Lower leg skin (tissue), 3 donors: ENCODE results near the gene ABHD15.

Experiments used
- CTCF ChIP-seq, 3 donors: fragments of 450-650 bp; IDR thresholded peaks; one replicate each; pipeline ENCODE4 v1.5.1; 2016; ENCODE audit warnings: antibody characterized with exemption in 3 of 3, mild to moderate bottlenecking in 3 of 3, moderate library complexity in 2 of 3
- POLR2A ChIP-seq, 2 donors: fragments of 450-650 bp; IDR thresholded peaks; one replicate each; pipeline ENCODE4 v1.6.1; 2016 to 2017; ENCODE audit warnings: antibody characterized with exemption in 2 of 2, mild to moderate bottlenecking in 1 of 2, moderate library complexity in 1 of 2

DNA sequence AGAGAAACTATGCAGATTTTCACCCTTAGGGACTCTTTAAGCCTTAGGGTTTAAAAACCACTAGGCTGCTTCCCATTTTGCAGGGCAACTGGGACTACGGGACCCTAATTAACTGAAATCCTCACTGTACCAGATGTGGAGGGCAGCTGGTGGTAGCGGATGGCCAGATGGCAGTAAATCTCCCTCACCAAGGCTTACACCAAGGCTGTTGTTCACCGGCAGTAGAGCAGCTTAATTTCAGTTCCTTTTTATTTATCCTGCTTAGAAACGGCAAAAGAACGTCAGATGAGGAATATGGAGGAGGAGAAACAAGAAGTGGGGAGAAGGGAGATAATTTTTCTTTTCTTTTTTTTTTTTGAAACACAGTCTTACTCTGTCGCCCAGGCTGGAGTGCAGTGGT lies 6.5 kb downstream of the ABHD15 start:
- TF ChIP-seq POLR2A (IDR thresholded peaks at IDR 0.05) (no peak), CTCF (IDR thresholded peaks at IDR 0.05) (no peak)
